ENCODE results near the gene LIN37. TPM values are rescaled to one million over a fixed set of nuclear protein-coding genes. Genes with fewer than 3 reads are reported as not detected.

LIN37 gene, protein sequence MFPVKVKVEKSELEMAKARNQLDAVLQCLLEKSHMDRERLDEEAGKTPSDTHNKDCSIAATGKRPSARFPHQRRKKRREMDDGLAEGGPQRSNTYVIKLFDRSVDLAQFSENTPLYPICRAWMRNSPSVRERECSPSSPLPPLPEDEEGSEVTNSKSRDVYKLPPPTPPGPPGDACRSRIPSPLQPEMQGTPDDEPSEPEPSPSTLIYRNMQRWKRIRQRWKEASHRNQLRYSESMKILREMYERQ
- 32.8 and 34.2 TPM in 2 replicates for polyA plus RNA-seq (2013)

GRCh38 chr19:35748106-35749020, at the start of gene LIN37:
Gene LIN37 (plus strand): TSS chr19:35748576. CDS start chr19:35748725, 149 bp downstream.
- WGBS (ENCODE audit: extremely low coverage, insufficient coverage, insufficient read length): no CpG with 5 or more reads among the region's 45 CpGs

GRCh38 chr19:35702223-35703012, 46.0 kb upstream of the LIN37 start:
- peak overlapping the region; percentile 67 for H3K4me3 ChIP-seq (ENCODE audit: low read depth, low read length)
- H3K4me2 ChIP-seq (ENCODE audit: low read length): peak overlapping the region; percentile 90
- H3K4me1 ChIP-seq (ENCODE audit: control insufficient read depth in 1 of 2, insufficient read depth in 2 of 2, low read length in 2 of 2): peaks cover 3 to 5% of the 10 kb centered on the region in 2 experiments
- H3K79me2 ChIP-seq (ENCODE audit: control insufficient read depth, insufficient read depth, low read length, poor library complexity): no peaks in the 10 kb centered on the region
- peak overlapping the region; percentile 9 for H4K12ac ChIP-seq (ENCODE audit: low read depth, low read length)
- H2AK5ac ChIP-seq (ENCODE audit: low read length): no peak overlapping the region
- no peak overlapping the region for H3K9ac ChIP-seq (ENCODE audit: low read length)
- DNase-seq: peak; percentile 96 to 99
- peak overlapping the region; percentile 81 for H4K8ac ChIP-seq (ENCODE audit: low read depth, low read length)
- H3K18ac ChIP-seq (ENCODE audit: low read length): no peak overlapping the region
- WGBS (ENCODE audit: extremely low coverage, insufficient coverage, insufficient read length): no CpG with 5 or more reads among the region's 50 CpGs
- peak overlapping the region; percentile 95 for H2AFZ ChIP-seq (ENCODE audit: insufficient read depth, low read length, poor library complexity)
- no peaks in the 10 kb centered on the region for H3K36me3 ChIP-seq (ENCODE audit: control insufficient read depth in 1 of 2, insufficient read depth in 2 of 2, low read length in 2 of 2)
- no peaks in the 10 kb centered on the region for H3K9me3 ChIP-seq (ENCODE audit: insufficient read depth, low read depth, low read length)
- no peak overlapping the region for H3K23ac ChIP-seq (ENCODE audit: low read length)
- H3K4ac ChIP-seq (ENCODE audit: low read depth, low read length): no peak overlapping the region
- no peak overlapping the region for H2BK120ac ChIP-seq (ENCODE audit: insufficient read depth, low read length, poor library complexity)
- H4K91ac ChIP-seq (ENCODE audit: low read depth, low read length): no peak overlapping the region
- H3K27ac ChIP-seq (ENCODE audit: low read depth, low read length): no peak overlapping the region
- no peak overlapping the region for H2BK5ac ChIP-seq (ENCODE audit: low read depth, low read length, poor library complexity)
- H2BK12ac ChIP-seq (ENCODE audit: low read length): no peak overlapping the region
- no peak overlapping the region for H3K14ac ChIP-seq (ENCODE audit: low read length)
- H3K27me3 ChIP-seq (ENCODE audit: insufficient read depth, low read length): no peaks in the 10 kb centered on the region
- H3K79me1 ChIP-seq (ENCODE audit: low read length): no peaks in the 10 kb centered on the region

More at GRCh38 chr19:35748106-35749020, at the start of gene LIN37:
- H2AFZ ChIP-seq (ENCODE audit: insufficient read depth, low read length, poor library complexity): peak within 1 kb of the TSS; percentile 56
- H3K14ac ChIP-seq (ENCODE audit: low read length): peak within 1 kb of the TSS; percentile 74
- H3K9ac ChIP-seq (ENCODE audit: low read length): peak within 1 kb of the TSS; percentile 95
- peak within 1 kb of the TSS; percentile 96 for H3K4me2 ChIP-seq (ENCODE audit: low read length)
- peaks cover 13 to 24% of the 10 kb centered on the region in 2 experiments for H3K4me1 ChIP-seq (ENCODE audit: control insufficient read depth in 1 of 2, insufficient read depth in 2 of 2, low read length in 2 of 2)
- H3K79me1 ChIP-seq (ENCODE audit: low read length): peaks cover 13% of the 10 kb centered on the region
- peak within 1 kb of the TSS; percentile 38 for H2BK12ac ChIP-seq (ENCODE audit: low read length)
- peak within 1 kb of the TSS; percentile 93 for H3K4me3 ChIP-seq (ENCODE audit: low read depth, low read length)
- peaks cover 11% of the 10 kb centered on the region for H3K79me2 ChIP-seq (ENCODE audit: control insufficient read depth, insufficient read depth, low read length, poor library complexity)
- peak within 1 kb of the TSS; percentile 61 for H2AK5ac ChIP-seq (ENCODE audit: low read length)
- no peaks in the 10 kb centered on the region for H3K27me3 ChIP-seq (ENCODE audit: insufficient read depth, low read length)
- peaks cover 16 to 19% of the 10 kb centered on the region in 2 experiments for H3K36me3 ChIP-seq (ENCODE audit: control insufficient read depth in 1 of 2, insufficient read depth in 2 of 2, low read length in 2 of 2)
- H3K9me3 ChIP-seq (ENCODE audit: insufficient read depth, low read depth, low read length): peaks cover 3% of the 10 kb centered on the region
- peak within 1 kb of the TSS; percentile 32 for H2BK5ac ChIP-seq (ENCODE audit: low read depth, low read length, poor library complexity)
- no peak within 1 kb of the TSS for H3K23ac ChIP-seq (ENCODE audit: low read length)
- peak within 1 kb of the TSS; percentile 56 for H4K91ac ChIP-seq (ENCODE audit: low read depth, low read length)
- peak within 1 kb of the TSS; percentile 14 for H3K27ac ChIP-seq (ENCODE audit: low read depth, low read length)
- peak within 1 kb of the TSS; percentile 75 for H4K8ac ChIP-seq (ENCODE audit: low read depth, low read length)
- H2BK120ac ChIP-seq (ENCODE audit: insufficient read depth, low read length, poor library complexity): peak within 1 kb of the TSS; percentile 72
- DNase-seq: peak; percentile 100
- peak within 1 kb of the TSS; percentile 89 for H3K18ac ChIP-seq (ENCODE audit: low read length)
- peak within 1 kb of the TSS; percentile 93 for H3K4ac ChIP-seq (ENCODE audit: low read depth, low read length)
- H4K12ac ChIP-seq (ENCODE audit: low read depth, low read length): peak within 1 kb of the TSS; percentile 59

- no peak overlapping the region for H4K12ac ChIP-seq (ENCODE audit: low read depth, low read length)
- no peaks in the 10 kb centered on the region for H3K79me2 ChIP-seq (ENCODE audit: control insufficient read depth, insufficient read depth, low read length, poor library complexity)
- no peak overlapping the region for H2BK5ac ChIP-seq (ENCODE audit: low read depth, low read length, poor library complexity)
- H4K8ac ChIP-seq (ENCODE audit: low read depth, low read length): no peak overlapping the region
- H3K4me2 ChIP-seq (ENCODE audit: low read length): no peak overlapping the region
- H2BK120ac ChIP-seq (ENCODE audit: insufficient read depth, low read length, poor library complexity): no peak overlapping the region
- no peaks in the 10 kb centered on the region for H3K79me1 ChIP-seq (ENCODE audit: low read length)
- no peak for DNase-seq
- H3K4ac ChIP-seq (ENCODE audit: low read depth, low read length): no peak overlapping the region
- WGBS (ENCODE audit: extremely low coverage, insufficient coverage, insufficient read length): no CpG with 5 or more reads among the region's 9 CpGs
- H3K4me1 ChIP-seq (ENCODE audit: control insufficient read depth in 1 of 2, insufficient read depth in 2 of 2, low read length in 2 of 2): peaks cover 3 to 5% of the 10 kb centered on the region in 2 experiments
- no peaks in the 10 kb centered on the region for H3K27me3 ChIP-seq (ENCODE audit: insufficient read depth, low read length)
- no peak overlapping the region for H2AFZ ChIP-seq (ENCODE audit: insufficient read depth, low read length, poor library complexity)
- no peak overlapping the region for H3K23ac ChIP-seq (ENCODE audit: low read length)
- H3K9ac ChIP-seq (ENCODE audit: low read length): no peak overlapping the region
- H3K36me3 ChIP-seq (ENCODE audit: control insufficient read depth in 1 of 2, insufficient read depth in 2 of 2, low read length in 2 of 2): no peaks in the 10 kb centered on the region
- H3K27ac ChIP-seq (ENCODE audit: low read depth, low read length): no peak overlapping the region
- H2BK12ac ChIP-seq (ENCODE audit: low read length): no peak overlapping the region
- no peak overlapping the region for H3K18ac ChIP-seq (ENCODE audit: low read length)
- H3K4me3 ChIP-seq (ENCODE audit: low read depth, low read length): no peak overlapping the region
- H3K14ac ChIP-seq (ENCODE audit: low read length): no peak overlapping the region
- no peak overlapping the region for H4K91ac ChIP-seq (ENCODE audit: low read depth, low read length)
- no peak overlapping the region for H2AK5ac ChIP-seq (ENCODE audit: low read length)
- H3K9me3 ChIP-seq (ENCODE audit: insufficient read depth, low read depth, low read length): no peaks in the 10 kb centered on the region
Observed at GRCh38 chr19:35703343-35703742, 45.0 kb upstream of the LIN37 start.

GRCh38 chr19:35704218-35704617, 44.2 kb upstream of the LIN37 start, which contains the start of gene ZBTB32:
Gene ZBTB32 (plus strand): TSS chr19:35704558. CDS start chr19:35714627, 10,069 bp downstream.
- H3K14ac ChIP-seq (ENCODE audit: low read length): no peak within 1 kb of the TSS
- no peak within 1 kb of the TSS for H4K12ac ChIP-seq (ENCODE audit: low read depth, low read length)
- peak in 1 of 2 donors; percentile 40 for DNase-seq
- no peak within 1 kb of the TSS for H3K4me3 ChIP-seq (ENCODE audit: low read depth, low read length)
- H2AFZ ChIP-seq (ENCODE audit: insufficient read depth, low read length, poor library complexity): no peak within 1 kb of the TSS
- no peak within 1 kb of the TSS for H3K27ac ChIP-seq (ENCODE audit: low read depth, low read length)
- H3K9ac ChIP-seq (ENCODE audit: low read length): no peak within 1 kb of the TSS
- H2BK120ac ChIP-seq (ENCODE audit: insufficient read depth, low read length, poor library complexity): no peak within 1 kb of the TSS
- H3K27me3 ChIP-seq (ENCODE audit: insufficient read depth, low read length): no peaks in the 10 kb centered on the region
- no peak within 1 kb of the TSS for H4K91ac ChIP-seq (ENCODE audit: low read depth, low read length)
- H3K4ac ChIP-seq (ENCODE audit: low read depth, low read length): no peak within 1 kb of the TSS
- H2AK5ac ChIP-seq (ENCODE audit: low read length): no peak within 1 kb of the TSS
- peaks cover 3 to 5% of the 10 kb centered on the region in 2 experiments for H3K4me1 ChIP-seq (ENCODE audit: control insufficient read depth in 1 of 2, insufficient read depth in 2 of 2, low read length in 2 of 2)
- no peak within 1 kb of the TSS for H2BK5ac ChIP-seq (ENCODE audit: low read depth, low read length, poor library complexity)
- H3K18ac ChIP-seq (ENCODE audit: low read length): no peak within 1 kb of the TSS
- H3K79me1 ChIP-seq (ENCODE audit: low read length): no peaks in the 10 kb centered on the region
- H4K8ac ChIP-seq (ENCODE audit: low read depth, low read length): no peak within 1 kb of the TSS
- no peaks in the 10 kb centered on the region for H3K9me3 ChIP-seq (ENCODE audit: insufficient read depth, low read depth, low read length)
- H3K36me3 ChIP-seq (ENCODE audit: control insufficient read depth in 1 of 2, insufficient read depth in 2 of 2, low read length in 2 of 2): no peaks in the 10 kb centered on the region
- no peak within 1 kb of the TSS for H2BK12ac ChIP-seq (ENCODE audit: low read length)
- H3K4me2 ChIP-seq (ENCODE audit: low read length): no peak within 1 kb of the TSS
- H3K23ac ChIP-seq (ENCODE audit: low read length): no peak within 1 kb of the TSS
- no peaks in the 10 kb centered on the region for H3K79me2 ChIP-seq (ENCODE audit: control insufficient read depth, insufficient read depth, low read length, poor library complexity)
- WGBS (ENCODE audit: extremely low coverage, insufficient coverage, insufficient read length): no CpG with 5 or more reads among the region's 24 CpGs
